CD4-positive, alpha-beta T cell (primary cell): ENCODE measurements around the gene DNMT3A. TPM values are rescaled to one million over a fixed set of nuclear protein-coding genes. Genes with fewer than 3 reads are reported as not detected.

Source experiments
- ATAC-seq: fragments of 200-7000 bp; cut with Tn5 transposase; one replicate; pipeline ENCODE4 v1.10.0; 2022; ENCODE audit warnings: mild to moderate bottlenecking; ENCODE audit not compliant: poor library complexity
- CTCF ChIA-PET: fragments of 350-600 bp; sonication (Branson Sonifier 250); formaldehyde crosslinking; loops from one replicate; lab custom pipeline; 2021; ENCODE audit warnings: antibody characterized with exemption, inconsistent platforms; lab: Charles Lee
- POLR2A ChIA-PET: fragments of 350-600 bp; sonication (Branson Sonifier 250); formaldehyde crosslinking; loops from one replicate; lab custom pipeline; 2021; ENCODE audit warnings: antibody characterized with exemption, inconsistent platforms; lab: Charles Lee
- DNase-seq, 14 experiments: peaks; one replicate each; pipeline ENCODE4 v3.0.0-alpha.2; 2013 to 2020; ENCODE audit warnings: mixed read lengths in 2 of 14
- H3K27ac ChIP-seq, 2 donors: one replicate each; pipeline versions ENCODE4 v1.5.1 to v1.7.0; 2013; ENCODE audit warnings: low read length in 2 of 2, low read depth in 1 of 2, mild to moderate bottlenecking in 1 of 2
- H3K27me3 ChIP-seq, 2 experiments: 1 replicate in 1 of 2; 2 replicates in 1 of 2; pipeline versions ENCODE4 v1.6.1 to v1.7.0; 2013; ENCODE audit warnings: low read length in 2 of 2, control low read depth in 1 of 2, mild to moderate bottlenecking in 1 of 2, moderate library complexity in 1 of 2; ENCODE audit not compliant: insufficient read depth in 2 of 2, control insufficient read depth in 1 of 2
- H3K36me3 ChIP-seq: one replicate; pipeline ENCODE4 v1.6.1; 2013; ENCODE audit warnings: low read length, control low read depth; ENCODE audit not compliant: insufficient read depth
- H3K4me1 ChIP-seq: one replicate; pipeline ENCODE4 v1.6.1; 2013; ENCODE audit warnings: low read length, control low read depth; ENCODE audit not compliant: insufficient read depth
- H3K4me3 ChIP-seq: one replicate; pipeline ENCODE4 v1.5.1; 2013; ENCODE audit warnings: mild to moderate bottlenecking, low read length, moderate library complexity
- H3K9me3 ChIP-seq, 2 experiments: 1 replicate in 1 of 2; 2 replicates in 1 of 2; pipeline versions ENCODE4 v1.6.1 to v1.7.0; 2013; ENCODE audit warnings: low read length in 2 of 2, mild to moderate bottlenecking in 2 of 2, control low read depth in 1 of 2, moderate library complexity in 1 of 2; ENCODE audit not compliant: control insufficient read depth in 1 of 2, insufficient read depth in 1 of 2
- H3K27ac Mint-ChIP-seq: one replicate; pipeline ENCODE4 v1.8.0; 2020; ENCODE audit warnings: mixed read lengths
- H3K27me3 Mint-ChIP-seq: one replicate; pipeline ENCODE4 v1.8.0; 2021; ENCODE audit warnings: mixed read lengths
- H3K36me3 Mint-ChIP-seq: one replicate; pipeline ENCODE4 v1.8.0; 2021; ENCODE audit warnings: low read depth, mixed read lengths
- H3K4me1 Mint-ChIP-seq: one replicate; pipeline ENCODE4 v1.8.0; 2021; ENCODE audit warnings: low read depth, mixed read lengths
- H3K4me3 Mint-ChIP-seq: one replicate; pipeline ENCODE4 v1.8.0; 2020; ENCODE audit warnings: mild to moderate bottlenecking, mixed read lengths
- H3K9me3 Mint-ChIP-seq: one replicate; pipeline ENCODE4 v1.8.0; 2020; ENCODE audit warnings: mixed read lengths
- CTCF ChIP-seq: fragments of 200-600 bp; IDR thresholded peaks from one replicate; pipeline ENCODE4 v1.8.0; 2022; ENCODE audit warnings: antibody characterized with exemption, mild to moderate bottlenecking
- intact Hi-C, 2 experiments: fragments of 100-400 bp; cut with DNase I in 1 of 2; cut with micrococcal nuclease in 1 of 2; formaldehyde crosslinking; loops; one replicate each; pipeline versions ENCODE4 v1.15.1 to v1.9.0; 2023 to 2025; cut with DNase I, micrococcal nuclease
- total RNA-seq, 174 experiments: library from RNA in 2 of 174; stranded (reverse) in 2 of 174; gene quantifications; one replicate each; pipeline ENCODE4 v1.2.3 and lab custom pipeline; 2021 to 2026

DNMT3A gene
- total RNA-seq, 2 experiments from 2014 or later, result 57.1 to 62.1 TPM

- Mint-ChIP-seq H3K4me3 (peak overlapping the region; percentile 59), H3K4me1 (peaks cover 26% of the 10 kb centered on the region), H3K27me3 (no peaks in the 10 kb centered on the region), H3K27ac (peak overlapping the region; percentile 72), H3K36me3 (peaks cover 48% of the 10 kb centered on the region), H3K9me3 (no peaks in the 10 kb centered on the region)
- H3K4me1 ChIP-seq, result peaks cover 25% of the 10 kb centered on the region
- peaks cover 43% of the 10 kb centered on the region for H3K36me3 ChIP-seq
- intact Hi-C loops, result loop anchor here in 1 of 2 experiments (10.0 kb wide), 1 partner anchor 59 kb away; no protein-coding TSS in a partner anchor
- no peaks in the 10 kb centered on the region for H3K9me3 ChIP-seq
- no peak for TF ChIP-seq CTCF
- H3K27ac ChIP-seq, result no peak overlapping the region
- POLR2A ChIA-PET, result no interaction called here
- H3K27me3 ChIP-seq, result no peaks in the 10 kb centered on the region
- no peak for ATAC-seq
- H3K4me3 ChIP-seq, result no peak overlapping the region
- no peak for DNase-seq
- CTCF ChIA-PET, result no interaction called here
These were observed 85.8 kb downstream of the DNMT3A start for GRCh38 chr2:25255745-25256487.

- Mint-ChIP-seq H3K4me3 (peak overlapping the region; percentile 69), H3K27me3 (no peaks in the 10 kb centered on the region), H3K9me3 (no peaks in the 10 kb centered on the region), H3K27ac (peak overlapping the region; percentile 72), H3K36me3 (peaks cover 41% of the 10 kb centered on the region), H3K4me1 (peaks cover 35% of the 10 kb centered on the region)
- TF ChIP-seq CTCF, result no peak
- ChIA-PET POLR2A (interaction anchor here (3.3 kb wide), 1 partner anchor 40 kb away, joined by 22 read pairs; no protein-coding TSS in a partner anchor), CTCF (no interaction called here)
- no peaks in the 10 kb centered on the region for H3K27me3 ChIP-seq
- peaks cover 40% of the 10 kb centered on the region for H3K36me3 ChIP-seq
- no peak for ATAC-seq
- no peaks in the 10 kb centered on the region for H3K9me3 ChIP-seq
- H3K27ac ChIP-seq, result no peak overlapping the region
- no peak for DNase-seq
- intact Hi-C loops, result loop anchor here in 1 of 2 experiments (5.0 to 10.0 kb wide), 2 partner anchors 32 to 60 kb away; no protein-coding TSS in a partner anchor
- peaks cover 33% of the 10 kb centered on the region for H3K4me1 ChIP-seq
- H3K4me3 ChIP-seq, result no peak overlapping the region
These were observed 86.8 kb downstream of the DNMT3A start for GRCh38 chr2:25254961-25255360.

- Mint-ChIP-seq H3K27me3 (no peaks in the 10 kb centered on the region), H3K4me3 (peak overlapping the region; percentile 69), H3K36me3 (peaks cover 41% of the 10 kb centered on the region), H3K9me3 (no peaks in the 10 kb centered on the region), H3K27ac (peak overlapping the region; percentile 72), H3K4me1 (peaks cover 47% of the 10 kb centered on the region)
- no peaks in the 10 kb centered on the region for H3K9me3 ChIP-seq
- H3K4me3 ChIP-seq, result no peak overlapping the region
- H3K36me3 ChIP-seq, result peaks cover 40% of the 10 kb centered on the region
- ATAC-seq (no peak), DNase-seq (no peak)
- POLR2A ChIA-PET, result interaction anchor here (0.7 to 4.9 kb wide), 10 partner anchors 11 to 257 kb away, joined by 3 to 84 read pairs (median 6); no protein-coding TSS in a partner anchor
- intact Hi-C loops, result loop anchor here (2.0 to 10.0 kb wide), 4 partner anchors 16 to 62 kb away; no protein-coding TSS in a partner anchor
- H3K4me1 ChIP-seq, result peaks cover 36% of the 10 kb centered on the region
- H3K27ac ChIP-seq, result peak overlapping the region in 1 of 2 donors; percentile 58
- CTCF ChIA-PET, result interaction anchor here (1.5 to 1.8 kb wide), 2 partner anchors 23 to 109 kb away, joined by 3 to 5 read pairs; no protein-coding TSS in a partner anchor
- TF ChIP-seq CTCF, result no peak
- H3K27me3 ChIP-seq, result no peaks in the 10 kb centered on the region
These were observed 88.5 kb downstream of the DNMT3A start for GRCh38 chr2:25253153-25253626.
